A172 (cell line): Measurements from ENCODE around the gene NOP9. TPM values are rescaled to one million over a fixed set of nuclear protein-coding genes. Genes with fewer than 3 reads are reported as not detected.

ENCODE experiments used
- DNase-seq: peaks from one replicate; pipeline ENCODE4 v3.0.0-alpha.2; 2015; ENCODE audit warnings: low spot score
- total RNA-seq: library from RNA; depleted of rRNA; stranded (reverse); fragments of >200 nt; shearing (Covaris generic); gene quantifications from 2 replicates; pipeline ENCODE4 v1.2.3, GENCODE V29; 2014

Gene NOP9
- total RNA-seq, 1 experiment from 2014 or later = 7.8 TPM

- DNase-seq = no peak
Measured at GRCh38 chr14:24262821-24263733, 36.6 kb upstream of the NOP9 start, which contains the start of gene TGM1. Gene TGM1 (minus strand): TSS chr14:24263177. CDS start chr14:24262352, 825 bp downstream.

GRCh38 chr14:24263848-24264247 lies 35.8 kb upstream of the NOP9 start:
- DNase-seq = no peak

DNA sequence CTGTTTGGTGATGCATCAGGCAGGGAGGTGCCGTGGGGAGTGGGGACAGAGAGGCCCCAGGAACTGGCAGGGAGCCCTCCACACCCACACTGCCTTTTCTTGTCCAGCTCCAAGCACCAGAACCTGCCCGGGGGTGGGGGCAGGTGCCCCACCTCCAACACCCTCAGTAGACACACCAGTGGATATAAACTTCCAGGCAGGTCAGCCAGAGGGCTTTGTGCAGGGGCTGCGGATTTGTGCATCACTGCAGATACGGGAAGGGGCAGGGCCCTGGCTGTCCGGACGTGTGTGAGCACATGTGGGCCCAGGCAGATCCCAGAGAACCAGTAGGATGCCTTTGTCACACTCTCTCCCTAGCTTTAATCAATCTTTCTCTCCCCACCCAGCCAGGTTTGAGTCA lies 35.4 kb upstream of the NOP9 start:
- no peak for DNase-seq

DNA sequence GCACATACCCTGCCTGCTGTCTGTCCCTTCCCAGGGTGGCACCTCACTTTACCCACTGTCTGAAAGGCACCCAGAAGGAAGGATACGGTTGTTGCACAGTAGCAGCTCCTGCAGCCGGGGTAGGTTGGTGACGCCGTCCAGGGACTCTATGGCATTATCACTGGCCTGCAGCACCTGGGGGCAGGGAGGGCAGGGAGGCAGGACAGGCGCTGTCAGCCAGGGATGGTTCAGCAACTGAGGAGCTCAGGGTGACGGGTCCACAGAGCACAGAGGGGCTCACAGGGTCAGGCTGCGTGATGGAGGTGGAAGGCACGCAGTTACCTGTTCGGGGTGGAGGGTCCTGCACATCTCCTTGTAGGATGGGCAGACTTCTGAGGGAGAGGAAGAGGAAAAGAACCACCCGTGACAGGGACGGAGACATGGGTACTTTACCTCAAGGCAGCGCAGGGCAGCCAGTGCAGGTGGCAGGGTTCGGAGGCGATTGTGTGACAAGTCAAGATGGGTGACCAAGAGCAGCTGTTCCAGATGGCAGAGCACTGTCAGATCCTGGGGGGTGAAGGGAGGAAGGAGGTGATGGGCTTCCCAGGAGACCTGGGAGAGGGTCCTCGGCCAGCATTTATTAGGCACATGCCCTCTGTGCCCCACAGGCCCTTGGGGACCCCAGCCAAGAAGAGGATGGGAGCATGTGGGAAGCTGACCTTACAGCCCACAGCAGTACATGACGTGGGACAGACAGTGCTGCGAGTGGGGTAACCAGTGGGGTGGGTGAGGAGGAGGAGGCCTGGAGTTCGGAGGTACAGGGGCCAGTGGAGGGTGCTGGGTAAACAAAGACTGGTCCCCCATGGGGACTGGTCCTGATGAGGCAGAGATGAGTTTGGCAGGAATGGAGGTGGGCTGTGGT lies 33.1 kb upstream of the NOP9 start:
- no peak for DNase-seq

DNA sequence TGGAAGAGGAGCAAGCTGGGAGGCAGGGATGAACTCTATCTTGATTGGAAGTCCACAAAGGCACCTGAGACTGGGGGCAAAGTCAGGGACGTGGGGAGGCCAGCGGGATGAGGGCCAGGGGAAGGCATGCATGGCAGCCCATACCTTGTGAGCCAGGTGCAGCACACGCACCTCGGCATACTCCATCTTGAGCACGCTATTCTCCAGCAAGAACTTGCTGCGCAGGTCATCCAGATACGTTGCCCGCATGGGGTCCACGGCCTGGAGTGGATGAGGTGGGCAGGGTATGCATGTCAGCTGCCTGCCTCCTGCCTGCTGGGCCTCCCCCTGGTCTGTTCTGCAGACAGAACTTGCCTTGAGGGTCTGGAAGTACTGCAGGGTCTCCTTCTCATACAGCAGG lies 32.1 kb upstream of the NOP9 start:
- no peak for DNase-seq

- no peak for DNase-seq
Measured at GRCh38 chr14:24268225-24268624, 31.4 kb upstream of the NOP9 start.

GRCh38 chr14:24269368-24269767 lies 30.3 kb upstream of the NOP9 start:
- no peak for DNase-seq

DNA sequence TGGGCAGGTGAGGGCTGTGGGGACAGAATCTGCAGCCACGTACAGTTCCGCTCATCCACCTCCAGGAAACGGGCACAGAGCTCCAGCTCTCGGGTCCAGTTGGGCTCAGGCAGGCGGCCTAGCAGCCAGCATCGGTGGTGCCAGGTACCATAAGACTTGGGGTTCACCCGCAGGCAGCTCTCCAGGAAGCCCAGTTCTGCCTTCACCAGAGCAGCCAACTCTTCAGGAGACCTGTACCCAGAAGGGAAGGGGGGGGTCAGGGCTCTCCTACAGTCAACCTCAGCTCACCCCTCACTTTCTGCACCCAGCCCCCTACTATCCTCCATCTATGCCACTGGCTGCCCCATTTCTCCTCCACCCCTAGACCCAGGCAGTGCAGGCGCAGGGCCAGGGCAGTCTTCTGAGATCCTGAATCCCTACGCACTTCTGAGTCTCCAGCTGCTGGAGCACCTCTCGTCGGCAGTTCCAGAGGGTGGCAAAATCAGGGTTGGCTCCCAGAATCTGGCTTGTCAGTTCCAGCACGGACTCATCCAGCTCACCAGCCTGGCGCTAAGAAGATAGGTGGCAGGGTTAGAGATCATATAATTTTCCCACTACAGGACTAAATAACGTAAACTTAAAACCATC lies 29.6 kb upstream of the NOP9 start:
- DNase-seq = no peak

DNA sequence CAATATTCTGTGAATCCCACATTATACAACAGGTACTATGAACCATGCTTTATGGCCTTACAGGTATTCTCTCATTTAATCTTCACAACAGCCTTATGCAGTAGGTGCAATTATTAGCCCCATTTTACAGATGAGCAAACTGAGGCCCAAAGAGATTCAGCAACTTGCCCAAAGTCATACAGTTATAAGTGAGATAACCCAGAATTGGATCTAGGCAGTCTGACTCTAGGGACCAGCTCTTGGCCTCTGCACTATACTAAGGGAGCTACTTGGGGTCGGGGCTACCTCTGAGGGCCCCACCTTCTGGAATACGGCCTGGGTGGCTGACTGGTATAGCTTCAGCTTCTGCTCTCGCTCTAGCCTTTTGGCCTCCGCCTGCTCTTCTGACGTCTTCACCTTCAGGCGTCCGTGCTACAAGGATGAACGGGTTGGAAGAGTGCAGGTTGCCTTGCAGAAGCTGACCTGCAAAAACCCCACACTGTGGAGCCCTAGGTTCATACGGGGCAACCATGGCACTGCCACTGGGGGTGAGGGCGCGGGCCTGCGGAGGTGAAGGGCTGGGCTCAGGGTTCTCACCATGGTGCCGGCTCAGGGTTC lies 29.0 kb upstream of the NOP9 start:
- DNase-seq = no peak

- DNase-seq = peak; percentile 51
Measured at GRCh38 chr14:24271134-24271833, 28.4 kb upstream of the NOP9 start, which contains the start of gene RABGGTA. Gene RABGGTA (minus strand): TSS chr14:24271597. CDS start chr14:24271115, 482 bp downstream.

GRCh38 chr14:24271834-24272263 lies 27.8 kb upstream of the NOP9 start:
- no peak for DNase-seq

DNA sequence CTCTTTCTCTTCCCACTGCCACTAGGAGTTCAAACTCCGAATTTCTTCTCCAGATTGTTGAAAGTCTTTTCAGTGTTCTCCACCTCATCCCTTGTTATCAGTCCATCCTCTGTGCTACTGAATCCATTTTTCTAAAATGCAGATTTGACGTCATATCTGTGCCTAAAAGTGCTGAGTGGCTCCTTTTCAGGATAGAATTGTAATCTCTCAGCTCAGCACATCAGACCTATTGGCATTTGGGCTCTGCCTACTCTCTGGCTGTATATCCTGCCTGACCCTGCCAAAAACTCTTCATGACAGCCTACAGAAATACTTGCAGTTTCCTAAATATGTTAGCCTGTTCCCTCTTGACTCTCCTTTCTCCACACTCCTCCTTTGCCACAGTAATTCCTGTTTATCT lies 27.2 kb upstream of the NOP9 start:
- no peak for DNase-seq

DNA sequence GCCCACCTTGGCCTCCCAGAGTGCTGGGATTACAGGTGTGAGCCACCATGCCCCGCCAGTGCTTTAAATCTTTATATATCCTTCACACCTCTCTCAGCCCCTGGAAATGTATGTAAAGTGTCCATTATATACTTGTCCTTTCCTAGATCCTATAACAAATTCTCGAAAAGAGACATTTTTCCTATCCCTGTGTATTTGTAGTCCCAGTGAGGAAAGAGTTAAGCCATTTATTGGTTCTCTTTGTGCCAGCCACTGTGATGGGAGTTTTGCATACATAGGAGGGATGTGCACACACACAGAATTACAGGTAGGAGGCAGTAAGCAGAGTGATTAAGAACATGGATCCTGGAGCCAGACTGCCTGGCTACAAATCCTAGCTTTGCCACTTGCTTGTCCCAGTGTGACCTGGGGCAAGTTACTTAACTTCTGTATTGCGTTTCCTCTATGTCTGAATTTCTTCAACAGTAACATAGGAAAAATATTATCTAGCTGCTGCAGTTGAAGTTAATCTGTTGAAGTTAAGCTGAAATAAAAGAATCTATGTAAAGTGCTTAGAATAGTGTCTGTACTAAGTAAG lies 26.1 kb upstream of the NOP9 start:
- no peak for DNase-seq

- no peak for DNase-seq
Measured at GRCh38 chr14:24274101-24274543, 25.5 kb upstream of the NOP9 start.

- no peak for DNase-seq
Measured at GRCh38 chr14:24277071-24277470, 22.6 kb upstream of the NOP9 start.

GRCh38 chr14:24277606-24278321 lies 21.9 kb upstream of the NOP9 start:
- no peak for DNase-seq

GRCh38 chr14:24278424-24278823 lies 21.2 kb upstream of the NOP9 start:
- no peak for DNase-seq

DNA sequence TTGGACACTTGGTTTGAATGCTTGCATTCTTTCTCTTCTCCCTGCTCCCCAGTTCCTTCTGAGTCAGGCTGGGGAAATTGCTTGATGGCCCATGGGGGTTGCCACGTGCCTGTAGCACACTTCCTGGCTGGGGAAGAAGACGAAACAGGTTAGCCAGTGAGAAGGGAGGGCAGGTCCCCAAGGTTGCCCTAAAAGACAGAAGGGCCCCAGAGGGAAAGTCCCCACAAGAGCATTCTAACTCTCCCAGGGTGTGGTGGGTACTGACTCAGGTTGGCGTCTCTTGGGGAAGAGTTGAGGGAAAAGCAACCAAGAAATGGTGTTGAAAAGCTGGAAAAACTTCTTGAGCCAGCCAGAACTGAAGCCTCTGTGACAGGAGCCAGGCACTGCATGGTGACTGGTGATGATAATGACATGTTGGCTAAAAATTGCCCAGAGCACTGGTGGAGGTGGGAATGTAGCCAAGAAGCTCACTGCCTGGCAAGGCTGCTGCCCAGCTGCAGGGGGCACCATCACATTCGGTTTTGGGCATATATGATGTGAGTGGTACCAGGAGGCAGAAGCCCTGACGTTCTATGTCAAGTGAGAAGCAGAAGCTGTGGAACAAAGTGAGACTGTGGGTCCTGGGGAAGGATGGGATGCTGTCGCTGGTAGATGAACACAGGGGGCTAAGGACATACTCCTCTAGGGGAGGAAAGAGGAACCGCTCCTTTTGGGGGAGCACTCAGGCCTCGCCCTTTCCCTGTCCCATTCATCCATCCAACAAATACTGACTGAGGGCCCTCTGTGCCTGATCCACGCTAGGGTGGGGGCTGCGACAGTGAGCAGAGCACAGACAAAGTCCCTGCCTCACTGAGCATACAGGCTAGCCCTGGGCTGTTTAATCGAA lies 20.1 kb upstream of the NOP9 start:
- DNase-seq = no peak
